ENCODE measurements around the gene NOTCH1.
"Not testable (repeated sequence)": the region's sequence is repeated elsewhere in the genome, so short reads cannot be mapped to it uniquely, and the experiment has no call there.

DNA sequence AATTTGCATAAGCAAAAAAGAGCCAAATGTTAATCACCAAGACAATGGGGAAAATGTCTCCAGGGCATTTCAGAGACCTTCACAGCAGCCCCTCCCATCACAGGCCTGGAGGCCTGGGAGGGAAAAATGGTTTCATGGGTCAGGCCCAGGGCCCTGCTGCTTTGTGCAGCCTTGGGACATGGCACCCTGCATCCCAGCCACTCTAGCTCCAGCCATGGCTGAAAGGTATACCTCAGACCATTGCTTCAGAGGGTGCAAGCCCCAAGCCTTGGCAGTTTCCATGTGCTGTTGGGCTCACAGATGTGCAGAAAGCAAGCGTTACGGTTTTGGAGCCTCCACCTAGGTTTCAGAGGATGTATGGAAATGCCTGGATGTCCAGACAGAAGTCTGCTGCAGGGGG, 13.5 kb upstream of the NOTCH1 start:
- TF ChIP-seq MAFK (IDR thresholded peaks at IDR 0.05; ENCODE audit: partially characterized antibody); POLR2A (IDR thresholded peaks at IDR 0.05; ENCODE audit: low read length); KDM1A (IDR thresholded peaks at IDR 0.05; ENCODE audit: low read depth); PHF8 (IDR thresholded peaks at IDR 0.05; ENCODE audit: borderline replicate concordance, low read depth); CBX8 (IDR thresholded peaks at IDR 0.05): not testable (repeated sequence)
- TF ChIP-seq, protein P1, sequence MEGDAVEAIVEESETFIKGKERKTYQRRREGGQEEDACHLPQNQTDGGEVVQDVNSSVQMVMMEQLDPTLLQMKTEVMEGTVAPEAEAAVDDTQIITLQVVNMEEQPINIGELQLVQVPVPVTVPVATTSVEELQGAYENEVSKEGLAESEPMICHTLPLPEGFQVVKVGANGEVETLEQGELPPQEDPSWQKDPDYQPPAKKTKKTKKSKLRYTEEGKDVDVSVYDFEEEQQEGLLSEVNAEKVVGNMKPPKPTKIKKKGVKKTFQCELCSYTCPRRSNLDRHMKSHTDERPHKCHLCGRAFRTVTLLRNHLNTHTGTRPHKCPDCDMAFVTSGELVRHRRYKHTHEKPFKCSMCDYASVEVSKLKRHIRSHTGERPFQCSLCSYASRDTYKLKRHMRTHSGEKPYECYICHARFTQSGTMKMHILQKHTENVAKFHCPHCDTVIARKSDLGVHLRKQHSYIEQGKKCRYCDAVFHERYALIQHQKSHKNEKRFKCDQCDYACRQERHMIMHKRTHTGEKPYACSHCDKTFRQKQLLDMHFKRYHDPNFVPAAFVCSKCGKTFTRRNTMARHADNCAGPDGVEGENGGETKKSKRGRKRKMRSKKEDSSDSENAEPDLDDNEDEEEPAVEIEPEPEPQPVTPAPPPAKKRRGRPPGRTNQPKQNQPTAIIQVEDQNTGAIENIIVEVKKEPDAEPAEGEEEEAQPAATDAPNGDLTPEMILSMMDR (IDR thresholded peaks at IDR 0.05): not testable (repeated sequence)
- peak; percentile 96 for TF ChIP-seq ZFP36 (IDR thresholded peaks at IDR 0.05; ENCODE audit: borderline replicate concordance, partially characterized antibody)
- TF ChIP-seq, protein P2, sequence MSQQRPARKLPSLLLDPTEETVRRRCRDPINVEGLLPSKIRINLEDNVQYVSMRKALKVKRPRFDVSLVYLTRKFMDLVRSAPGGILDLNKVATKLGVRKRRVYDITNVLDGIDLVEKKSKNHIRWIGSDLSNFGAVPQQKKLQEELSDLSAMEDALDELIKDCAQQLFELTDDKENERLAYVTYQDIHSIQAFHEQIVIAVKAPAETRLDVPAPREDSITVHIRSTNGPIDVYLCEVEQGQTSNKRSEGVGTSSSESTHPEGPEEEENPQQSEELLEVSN (IDR thresholded peaks at IDR 0.05; ENCODE audit: borderline replicate concordance, low read depth): not testable (repeated sequence)
